Thyroid gland (tissue), 4 donors: ENCODE results near the gene TOE1.

Experiments used
- CTCF ChIP-seq, 6 experiments: fragments of 200-600 bp in 3 of 6; fragments of 450-650 bp in 3 of 6; sonication (generic) in 3 of 6; IDR thresholded peaks; one replicate each; pipeline ENCODE4 v1.5.1; 2016 to 2019; ENCODE audit warnings: antibody characterized with exemption in 6 of 6, mild to moderate bottlenecking in 2 of 6, inconsistent platforms in 1 of 6, moderate library complexity in 1 of 6
- POLR2A ChIP-seq, 2 donors: fragments of 450-650 bp; IDR thresholded peaks; one replicate each; pipeline ENCODE4 v1.6.1; 2017; ENCODE audit warnings: antibody characterized with exemption in 2 of 2, mild to moderate bottlenecking in 2 of 2, moderate library complexity in 1 of 2

GRCh38 chr1:45317166-45317565 lies 22.8 kb upstream of the TOE1 start:
- TF ChIP-seq CTCF (IDR thresholded peaks at IDR 0.05) = no peak
- no peak for TF ChIP-seq POLR2A (IDR thresholded peaks at IDR 0.05)
